Osteoblast (primary cell): ENCODE data around the gene TCF12. TPM values are rescaled to one million over a fixed set of nuclear protein-coding genes. Genes with fewer than 3 reads are reported as not detected.

Source experiments
- DNase-seq: peaks from one replicate; pipeline ENCODE4 v3.0.0; 2011; ENCODE audit warnings: low spot score, mixed read lengths; ENCODE audit not compliant: insufficient read length; ENCODE audit errors: missing footprints
- H2AFZ ChIP-seq: 2 replicates; pipeline ENCODE4 v1.6.0; 2011; ENCODE audit warnings: mild to moderate bottlenecking, low read length
- H3K27ac ChIP-seq: 2 replicates; pipeline ENCODE4 v1.5.1; 2011; ENCODE audit warnings: mild to moderate bottlenecking, low read depth, low read length, moderate library complexity
- H3K27me3 ChIP-seq: 2 replicates; pipeline ENCODE4 v1.6.0; 2012; ENCODE audit warnings: mild to moderate bottlenecking, control low read depth, inconsistent platforms, low read length, moderate library complexity; ENCODE audit not compliant: insufficient read depth
- H3K36me3 ChIP-seq: 2 replicates; pipeline ENCODE4 v1.5.1; 2011; ENCODE audit warnings: mild to moderate bottlenecking, low read length, control low read depth, moderate library complexity; ENCODE audit not compliant: insufficient read depth
- H3K4me1 ChIP-seq: 2 replicates; pipeline ENCODE4 v1.5.1; 2011; ENCODE audit warnings: mild to moderate bottlenecking, low read length, control low read depth, moderate library complexity; ENCODE audit not compliant: insufficient read depth
- H3K4me2 ChIP-seq: 2 replicates; pipeline ENCODE4 v1.6.0; 2011; ENCODE audit warnings: mild to moderate bottlenecking, low read length; ENCODE audit not compliant: insufficient read depth
- H3K4me3 ChIP-seq: fragments of 200-600 bp; sonication (generic); 3 replicates; pipeline ENCODE4 v1.5.1; 2012; ENCODE audit warnings: mild to moderate bottlenecking, low read length, inconsistent platforms; ENCODE audit not compliant: insufficient read depth
- H3K79me2 ChIP-seq: 2 replicates; pipeline ENCODE4 v1.6.0; 2012; ENCODE audit warnings: mild to moderate bottlenecking, low read length, control low read depth, inconsistent platforms; ENCODE audit not compliant: insufficient read depth
- H3K9me3 ChIP-seq: 2 replicates; pipeline ENCODE4 v1.5.1; 2011; ENCODE audit warnings: low read depth, low read length, control low read depth
- H4K20me1 ChIP-seq: 2 replicates; pipeline ENCODE4 v1.6.0; 2012; ENCODE audit warnings: mild to moderate bottlenecking, low read length, control low read depth; ENCODE audit not compliant: insufficient read depth
- CTCF ChIP-seq: IDR thresholded peaks from 2 replicates; pipeline ENCODE4 v1.5.1; 2011; ENCODE audit warnings: mild to moderate bottlenecking, low read depth, low read length, moderate library complexity; ENCODE audit errors: extremely low read depth
- total RNA-seq: library from RNA; depleted of rRNA; stranded (reverse); fragments of >200 nt; gene quantifications from 2 replicates; pipeline ENCODE4 v1.2.3, GENCODE V29; 2012

The TCF12 gene
- total RNA-seq, 1 donor, result 86.5 TPM

DNA sequence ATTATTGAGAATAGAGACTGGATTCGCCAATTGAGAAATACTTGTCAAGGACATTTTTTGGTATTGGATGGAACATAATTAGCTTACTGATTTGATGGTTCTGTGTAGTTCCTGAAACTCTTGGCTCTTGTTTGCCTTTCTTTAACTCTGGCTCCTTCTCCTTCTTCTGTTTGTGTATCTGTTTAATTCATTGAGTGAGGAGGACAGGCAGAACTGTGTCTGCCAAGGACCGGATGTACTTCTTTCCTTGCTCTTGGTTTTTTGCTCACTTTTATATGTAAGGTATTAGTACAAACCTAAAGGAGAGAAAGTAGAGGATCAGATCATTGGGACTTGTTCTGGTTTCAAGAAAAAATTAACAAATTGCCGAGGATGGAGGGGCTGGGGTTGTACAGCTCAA is 48.9 kb downstream of the TCF12 start:
- no peak for TF ChIP-seq CTCF
- no peak overlapping the region for H2AFZ ChIP-seq
- H3K4me3 ChIP-seq, result no peak overlapping the region
- H3K9me3 ChIP-seq, result no peaks in the 10 kb centered on the region
- no peak overlapping the region for H3K4me2 ChIP-seq
- H3K36me3 ChIP-seq, result no peaks in the 10 kb centered on the region
- no peak overlapping the region for H3K27ac ChIP-seq
- peaks cover 47% of the 10 kb centered on the region for H4K20me1 ChIP-seq
- peaks cover 98% of the 10 kb centered on the region for H3K79me2 ChIP-seq
- no peaks in the 10 kb centered on the region for H3K27me3 ChIP-seq
- H3K4me1 ChIP-seq, result no peaks in the 10 kb centered on the region
- DNase-seq, result no peak

- Histone ChIP-seq H2AFZ (no peak overlapping the region), H3K36me3 (no peaks in the 10 kb centered on the region), H3K27me3 (no peaks in the 10 kb centered on the region), H3K79me2 (peaks cover 99% of the 10 kb centered on the region), H3K4me2 (no peak overlapping the region), H3K4me3 (no peak overlapping the region), H3K4me1 (no peaks in the 10 kb centered on the region), H3K9me3 (no peaks in the 10 kb centered on the region), H4K20me1 (peaks cover 45% of the 10 kb centered on the region), H3K27ac (no peak overlapping the region)
- no peak for TF ChIP-seq CTCF
- DNase-seq, result no peak
Measured at GRCh38 chr15:56968256-56968655, 49.8 kb downstream of the TCF12 start.

- Histone ChIP-seq H3K4me2 (no peak overlapping the region), H4K20me1 (peaks cover 40% of the 10 kb centered on the region), H3K4me3 (no peak overlapping the region), H3K4me1 (no peaks in the 10 kb centered on the region), H3K79me2 (peaks cover 99% of the 10 kb centered on the region), H3K27ac (no peak overlapping the region), H3K36me3 (no peaks in the 10 kb centered on the region), H2AFZ (no peak overlapping the region), H3K9me3 (no peaks in the 10 kb centered on the region), H3K27me3 (no peaks in the 10 kb centered on the region)
- TF ChIP-seq CTCF, result no peak
- DNase-seq, result no peak
Measured at GRCh38 chr15:56968821-56969220, 50.4 kb downstream of the TCF12 start.

DNA sequence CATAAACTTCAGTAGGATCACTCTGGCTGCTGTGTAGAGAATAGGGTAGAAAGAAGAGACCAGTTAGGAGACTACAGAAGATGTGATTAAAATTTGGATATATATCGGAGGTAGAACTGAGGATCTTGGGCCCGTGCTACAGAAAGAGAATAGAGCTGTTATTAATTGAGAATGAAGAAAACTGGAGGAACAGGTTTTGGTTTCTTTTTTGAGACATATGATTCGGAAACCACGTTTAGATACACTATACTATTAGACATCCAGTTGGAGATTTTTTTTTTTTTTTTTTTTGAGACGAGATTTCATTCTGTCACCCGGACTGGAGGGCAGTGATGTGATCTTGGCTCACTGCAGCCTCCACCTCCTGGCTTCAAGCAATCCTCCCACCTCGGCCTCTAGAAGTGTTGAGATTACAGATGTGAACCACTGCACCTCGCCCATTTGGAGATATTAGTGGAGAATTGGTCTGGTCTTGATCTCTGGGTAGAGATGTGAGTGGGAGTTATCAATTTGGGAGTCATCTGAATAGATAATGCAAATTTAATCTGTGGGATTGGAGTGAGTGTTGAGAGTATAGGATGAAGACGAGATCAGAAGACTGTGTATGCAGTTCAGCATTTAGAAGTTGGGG is 50.9 kb downstream of the TCF12 start:
- Histone ChIP-seq H3K27ac (no peak overlapping the region), H2AFZ (no peak overlapping the region), H3K9me3 (no peaks in the 10 kb centered on the region), H4K20me1 (peaks cover 35% of the 10 kb centered on the region), H3K36me3 (no peaks in the 10 kb centered on the region), H3K79me2 (peaks cover 97% of the 10 kb centered on the region), H3K4me3 (no peak overlapping the region), H3K4me2 (no peak overlapping the region), H3K27me3 (no peaks in the 10 kb centered on the region), H3K4me1 (no peaks in the 10 kb centered on the region)
- TF ChIP-seq CTCF, result no peak
- peak; percentile 51 for DNase-seq
